NCI-H446 (cell line): ENCODE data around the gene KIFC1.
"Not testable (repeated sequence)": the region's sequence is repeated elsewhere in the genome, so short reads cannot be mapped to it uniquely, and the experiment has no call there.

ENCODE experiments used
- DNase-seq, 2 experiments: peaks; one replicate each; lab custom pipeline; 2025; lab: John Stamatoyannopoulos, UW

Gene KIFC1

GRCh38 chr6:33391278-33391921 lies at the start of gene KIFC1:
Gene KIFC1 (plus strand): TSS chr6:33391823. CDS start chr6:33391986, 163 bp downstream.
- DNase-seq: peak; percentile 99

- DNase-seq: not testable (repeated sequence)
Observed at GRCh38 chr6:33343606-33343952, 48.0 kb upstream of the KIFC1 start.

- no peak for DNase-seq
Observed at GRCh38 chr6:33343953-33344611, 47.5 kb upstream of the KIFC1 start.

- DNase-seq: peak; percentile 53 to 63
Observed at GRCh38 chr6:33344701-33345697, 46.6 kb upstream of the KIFC1 start.

- DNase-seq: not testable (repeated sequence)
Observed at GRCh38 chr6:33346972-33347371, 44.7 kb upstream of the KIFC1 start.

GRCh38 chr6:33347816-33348215 lies 43.8 kb upstream of the KIFC1 start:
- no peak for DNase-seq

- DNase-seq: not testable (repeated sequence)
Observed at GRCh38 chr6:33355860-33356259, 35.8 kb upstream of the KIFC1 start.

GRCh38 chr6:33356295-33356694 lies 35.3 kb upstream of the KIFC1 start:
- DNase-seq: no peak

- DNase-seq: not testable (repeated sequence)
Observed at GRCh38 chr6:33357160-33357871, 34.3 kb upstream of the KIFC1 start.

GRCh38 chr6:33359331-33359730 lies 32.3 kb upstream of the KIFC1 start:
- no peak for DNase-seq

- not testable (repeated sequence) for DNase-seq
Observed at GRCh38 chr6:33363486-33363885, 28.1 kb upstream of the KIFC1 start.

- not testable (repeated sequence) for DNase-seq
Observed at GRCh38 chr6:33364475-33365205, 27.0 kb upstream of the KIFC1 start.

- DNase-seq: not testable (repeated sequence)
Observed at GRCh38 chr6:33365206-33365971, 26.2 kb upstream of the KIFC1 start.

- DNase-seq: no peak
Observed at GRCh38 chr6:33367009-33367714, 24.5 kb upstream of the KIFC1 start.

- DNase-seq: not testable (repeated sequence)
Observed at GRCh38 chr6:33367715-33368025, 24.0 kb upstream of the KIFC1 start.

GRCh38 chr6:33371901-33372300 lies 19.7 kb upstream of the KIFC1 start:
- DNase-seq: not testable (repeated sequence)

- DNase-seq: no peak
Observed at GRCh38 chr6:33372526-33373123, 19.0 kb upstream of the KIFC1 start.

- DNase-seq: no peak
Observed at GRCh38 chr6:33373960-33374910, 17.4 kb upstream of the KIFC1 start.
